H9 (cell line): ENCODE results near the gene DGKE. TPM values are rescaled to one million over a fixed set of nuclear protein-coding genes. Genes with fewer than 3 reads are reported as not detected.

Experiments
- DNase-seq: peaks from one replicate; pipeline ENCODE4 v3.0.0-alpha.2; 2017
- H2AFZ ChIP-seq: one replicate; pipeline ENCODE4 v1.6.1; 2013; ENCODE audit warnings: mild to moderate bottlenecking, low read length, control low read depth, moderate library complexity
- H2AK5ac ChIP-seq: 2 replicates; pipeline ENCODE4 v1.6.1; 2013; ENCODE audit warnings: low read length, control low read depth, mixed read lengths; ENCODE audit not compliant: insufficient read length
- H2BK120ac ChIP-seq: one replicate; pipeline ENCODE4 v1.6.1; 2013; ENCODE audit warnings: low read depth, mild to moderate bottlenecking, low read length, control low read depth, inconsistent platforms; ENCODE audit not compliant: poor library complexity, severe bottlenecking
- H2BK12ac ChIP-seq: 2 replicates; pipeline ENCODE4 v1.6.1; 2013; ENCODE audit warnings: low read length, control low read depth, mixed read lengths, low read depth; ENCODE audit not compliant: insufficient read length
- H2BK15ac ChIP-seq: 2 replicates; pipeline ENCODE4 v1.6.1; 2013; ENCODE audit warnings: low read depth, low read length, control low read depth
- H2BK20ac ChIP-seq: one replicate; pipeline ENCODE4 v1.6.1; 2013; ENCODE audit warnings: low read depth, mild to moderate bottlenecking, low read length, control low read depth, inconsistent platforms; ENCODE audit not compliant: poor library complexity, severe bottlenecking
- H2BK5ac ChIP-seq: 2 replicates; pipeline ENCODE4 v1.6.1; 2013; ENCODE audit warnings: low read length, control low read depth, mixed read lengths; ENCODE audit not compliant: insufficient read length
- H3K14ac ChIP-seq: 2 replicates; pipeline ENCODE4 v1.6.1; 2013; ENCODE audit warnings: low read length, control low read depth; ENCODE audit not compliant: insufficient read depth
- H3K18ac ChIP-seq: 2 replicates; pipeline ENCODE4 v1.6.1; 2013; ENCODE audit warnings: low read depth, mild to moderate bottlenecking, mixed read lengths, low read length, control low read depth; ENCODE audit not compliant: insufficient read length
- H3K23ac ChIP-seq: 2 replicates; pipeline ENCODE4 v1.6.1; 2013; ENCODE audit warnings: low read length, control low read depth, mixed read lengths, low read depth; ENCODE audit not compliant: insufficient read length
- H3K23me2 ChIP-seq: 2 replicates; pipeline ENCODE4 v1.6.1; 2013; ENCODE audit warnings: low read depth, mild to moderate bottlenecking, mixed read lengths, low read length, control low read depth; ENCODE audit not compliant: insufficient read length, poor library complexity, severe bottlenecking
- H3K27ac ChIP-seq: 2 replicates; pipeline ENCODE4 v1.5.1; 2013; ENCODE audit warnings: low read length, control low read depth, mixed read lengths, low read depth; ENCODE audit not compliant: insufficient read length
- H3K27me3 ChIP-seq: 2 replicates; pipeline ENCODE4 v1.6.1; 2013; ENCODE audit warnings: low read length, control low read depth, inconsistent platforms; ENCODE audit not compliant: insufficient read depth
- H3K4ac ChIP-seq: 2 replicates; pipeline ENCODE4 v1.6.1; 2013; ENCODE audit warnings: low read depth, mild to moderate bottlenecking, control low read depth, inconsistent platforms, low read length, moderate library complexity
- H3K4me1 ChIP-seq: 2 replicates; pipeline ENCODE4 v1.6.1; 2013; ENCODE audit warnings: low read length, control low read depth, inconsistent platforms; ENCODE audit not compliant: insufficient read depth
- H3K4me2 ChIP-seq: 2 replicates; pipeline ENCODE4 v1.6.1; 2013; ENCODE audit warnings: low read length, control low read depth, mixed read lengths; ENCODE audit not compliant: insufficient read length, insufficient read depth
- H3K56ac ChIP-seq: 2 replicates; pipeline ENCODE4 v1.6.1; 2013; ENCODE audit warnings: low read depth, mild to moderate bottlenecking, mixed read lengths, low read length, control low read depth; ENCODE audit not compliant: insufficient read length
- H3K79me1 ChIP-seq: 2 replicates; pipeline ENCODE4 v1.6.1; 2013; ENCODE audit warnings: low read depth, mild to moderate bottlenecking, moderate library complexity, low read length, control low read depth, inconsistent platforms; ENCODE audit not compliant: insufficient read depth, poor library complexity, severe bottlenecking
- H3K79me2 ChIP-seq: 2 replicates; pipeline ENCODE4 v1.6.1; 2013; ENCODE audit warnings: low read length, control low read depth, inconsistent platforms; ENCODE audit not compliant: insufficient read depth
- H3K9ac ChIP-seq: 2 replicates; pipeline ENCODE4 v1.6.1; 2013; ENCODE audit warnings: low read length, control low read depth, mixed read lengths; ENCODE audit not compliant: insufficient read length; ENCODE audit errors: extremely low read depth
- H3K9me3 ChIP-seq: one replicate; pipeline ENCODE4 v1.6.1; 2013; ENCODE audit warnings: low read depth, low read length, inconsistent platforms; ENCODE audit not compliant: control insufficient read depth
- H3T11ph ChIP-seq: one replicate; pipeline ENCODE4 v1.6.1; 2013; ENCODE audit warnings: mild to moderate bottlenecking, low read length, control low read depth, inconsistent platforms
- H4K20me1 ChIP-seq: one replicate; pipeline ENCODE4 v1.6.1; 2013; ENCODE audit not compliant: control insufficient read depth, insufficient read length, insufficient read depth
- H4K5ac ChIP-seq: 2 replicates; pipeline ENCODE4 v1.6.1; 2013; ENCODE audit warnings: low read depth, mild to moderate bottlenecking, mixed read lengths, low read length, control low read depth; ENCODE audit not compliant: insufficient read length
- H4K8ac ChIP-seq: replicated peaks from 2 replicates; pipeline ENCODE4 v1.6.1; 2013; ENCODE audit warnings: low read length, control low read depth, mixed read lengths, low read depth; ENCODE audit not compliant: insufficient read length
- H4K91ac ChIP-seq: 2 replicates; pipeline ENCODE4 v1.6.1; 2013; ENCODE audit warnings: low read depth, mild to moderate bottlenecking, moderate library complexity, mixed read lengths, low read length, control low read depth; ENCODE audit not compliant: insufficient read length
- H3K27ac Mint-ChIP-seq, 3 experiments: 2 replicates in 2 of 3; 3 replicates in 1 of 3; pipeline ENCODE4 v1.8.0; 2020 to 2021; ENCODE audit warnings: mixed read lengths in 3 of 3, mild to moderate bottlenecking in 1 of 3, moderate library complexity in 1 of 3
- H3K27me3 Mint-ChIP-seq: 2 replicates; pipeline ENCODE4 v1.8.0; 2021; ENCODE audit warnings: low read depth, mild to moderate bottlenecking, moderate library complexity, mixed read lengths
- H3K36me3 Mint-ChIP-seq, 3 experiments: 2 replicates in 2 of 3; 3 replicates in 1 of 3; pipeline ENCODE4 v1.8.0; 2020 to 2021; ENCODE audit warnings: low read depth in 3 of 3, mixed read lengths in 3 of 3; ENCODE audit not compliant: insufficient read depth in 1 of 3
- H3K4me1 Mint-ChIP-seq, 2 experiments: 2 replicates each; pipeline ENCODE4 v1.8.0; 2020; ENCODE audit warnings: mixed read lengths in 2 of 2
- H3K4me3 Mint-ChIP-seq, 2 experiments: 2 replicates in 1 of 2; 3 replicates in 1 of 2; pipeline ENCODE4 v1.8.0; 2020 to 2021; ENCODE audit warnings: mild to moderate bottlenecking in 2 of 2, mixed read lengths in 2 of 2, moderate library complexity in 1 of 2
- H3K9me3 Mint-ChIP-seq, 2 experiments: 2 replicates in 1 of 2; 3 replicates in 1 of 2; pipeline ENCODE4 v1.8.0; 2020; ENCODE audit warnings: mild to moderate bottlenecking in 2 of 2, mixed read lengths in 2 of 2, moderate library complexity in 1 of 2
- CTCF ChIP-seq: fragments of 200-600 bp; sonication (generic); conservative IDR thresholded peaks from 3 replicates; pipeline ENCODE4 v1.8.0; 2021; ENCODE audit warnings: antibody characterized with exemption, mild to moderate bottlenecking
- WGBS: extraction: QIAGEN DNeasy Blood & Tissue Kit; methylation state at CpG from one replicate; pipeline ENCODE4 v1.1.7; 2013; ENCODE audit warnings: missing lambda C conversion rate, low lambda C conversion rate, mixed read lengths; ENCODE audit not compliant: insufficient read length; ENCODE audit errors: extremely low coverage; 5-methylcytosine and 5-hydroxymethylcytosine counted together
- total RNA-seq: library from RNA; stranded (reverse); gene quantifications from 2 replicates; pipeline ENCODE4 v1.2.1, GENCODE V29; 2021

Gene DGKE
- total RNA-seq, 1 experiment from 2014 or later: 4.9 TPM

- Histone ChIP-seq H3K4ac (no peak overlapping the region), H4K5ac (no peak overlapping the region), H3K23ac (no peak overlapping the region), H3K9me3 (peaks cover 3% of the 10 kb centered on the region), H2AFZ (no peak overlapping the region), H2BK15ac (no peak overlapping the region), H3K23me2 (no peaks in the 10 kb centered on the region), H4K91ac (no peak overlapping the region), H3K9ac (no peak overlapping the region), H3K4me2 (no peak overlapping the region), H4K20me1 (no peaks in the 10 kb centered on the region), H2BK120ac (no peak overlapping the region), H3K14ac (no peak overlapping the region), H2BK20ac (no peak overlapping the region), H2AK5ac (no peak overlapping the region), H3K56ac (no peak overlapping the region), H4K8ac (no peak overlapping the region), H3K27ac (no peak overlapping the region), H2BK12ac (no peak overlapping the region), H3K4me1 (no peaks in the 10 kb centered on the region), H3K79me1 (no peaks in the 10 kb centered on the region), H3K79me2 (no peaks in the 10 kb centered on the region), H2BK5ac (no peak overlapping the region), H3K18ac (no peak overlapping the region), H3T11ph (no peak overlapping the region), H3K27me3 (no peaks in the 10 kb centered on the region)
- WGBS: no CpG with 5 or more reads among the region's 7 CpGs
- H3K9me3 Mint-ChIP-seq: peaks cover 1 to 6% of the 10 kb centered on the region in 2 experiments
- H3K4me1 Mint-ChIP-seq: peaks cover 17 to 27% of the 10 kb centered on the region in 2 experiments
- no peak overlapping the region for H3K4me3 Mint-ChIP-seq
- TF ChIP-seq CTCF: no peak
- H3K27me3 Mint-ChIP-seq: no peaks in the 10 kb centered on the region
- H3K27ac Mint-ChIP-seq: peak overlapping the region in 2 of 3 experiments; percentile 68 to 91; a peak in 3 of 7 replicates
- no peak for DNase-seq
- peaks cover 32 to 79% (median 40%) of the 10 kb centered on the region in 3 experiments; a peak in 6 of 7 replicates for H3K36me3 Mint-ChIP-seq
Measured at GRCh38 chr17:56893503-56893902, 59.6 kb downstream of the DGKE start.
